GM12892 (cell line): ENCODE results near the gene NSG2.
A peak's percentile ranks its signal among the peaks of the same experiment; 100 is the strongest.
"Not testable (repeated sequence)": the region's sequence is repeated elsewhere in the genome, so short reads cannot be mapped to it uniquely, and the experiment has no call there.

ENCODE experiments used
- DNase-seq: peaks from one replicate; pipeline ENCODE4 v3.0.0; 2011; ENCODE audit not compliant: insufficient read length
- FAIRE-seq: peaks from 2 replicates; lab custom pipeline; 2011; peaks lifted over from hg19 to GRCh38; lab: Jason Lieb, UNC
- POLR2A ChIP-seq: IDR thresholded peaks from 2 replicates; pipeline ENCODE4 v1.6.1; 2011; ENCODE audit warnings: low read depth, low read length, control low read depth
- POLR2AphosphoS5 ChIP-seq: IDR thresholded peaks from 2 replicates; pipeline ENCODE4 v1.6.1; 2011; ENCODE audit warnings: low read depth, low read length, control low read depth
- TAF1 ChIP-seq: IDR thresholded peaks from 2 replicates; pipeline ENCODE4 v1.6.1; 2011; ENCODE audit warnings: low read depth, mild to moderate bottlenecking, control low read depth, low read length, borderline replicate concordance

NSG2 gene

DNA sequence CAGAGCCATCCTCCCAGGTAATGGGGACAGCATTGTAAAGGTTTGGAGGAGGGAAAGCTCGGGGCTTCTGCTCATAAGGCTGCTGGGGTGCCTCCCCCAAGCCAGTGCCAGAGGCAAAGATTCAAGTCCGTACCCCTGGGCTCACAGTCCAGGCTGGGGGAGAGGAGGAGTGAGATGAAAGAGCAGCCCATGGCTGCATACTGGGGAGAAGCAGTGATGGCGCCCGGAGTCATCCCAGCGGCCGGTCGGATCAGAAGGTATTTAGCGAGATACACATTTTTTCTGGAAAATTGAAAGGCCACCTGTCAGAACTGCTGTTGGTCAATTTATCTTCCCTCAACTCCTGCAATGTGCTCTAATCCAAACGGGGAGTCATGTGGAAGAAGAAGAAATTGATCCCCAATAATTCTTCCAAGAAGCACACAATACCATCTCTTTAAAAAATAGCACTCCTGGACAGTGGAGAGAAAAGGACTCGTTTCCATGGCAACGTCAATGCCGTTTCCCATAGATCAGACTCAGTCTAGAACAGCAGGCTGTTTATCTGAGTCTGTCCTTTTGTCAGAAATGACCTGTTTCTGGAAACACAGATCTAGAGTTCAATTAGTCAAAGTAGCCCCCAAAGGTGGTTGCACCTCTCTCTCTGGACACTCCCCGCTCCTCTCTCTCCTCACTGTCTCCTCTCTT lies 65.9 kb downstream of the NSG2 start:
- no peak for DNase-seq
- no peak for FAIRE-seq
- TF ChIP-seq POLR2A: no peak
- TF ChIP-seq TAF1: no peak
- no peak for TF ChIP-seq POLR2AphosphoS5

GRCh38 chr5:174115226-174115625 lies 69.7 kb downstream of the NSG2 start:
- DNase-seq (no peak), FAIRE-seq (no peak)
- TF ChIP-seq POLR2A (no peak), POLR2AphosphoS5 (no peak), TAF1 (no peak)

- peak; percentile 9 for FAIRE-seq
- TF ChIP-seq TAF1 (no peak), POLR2A (no peak), POLR2AphosphoS5 (no peak)
These were observed 73.4 kb downstream of the NSG2 start for GRCh38 chr5:174118823-174119467.

DNA sequence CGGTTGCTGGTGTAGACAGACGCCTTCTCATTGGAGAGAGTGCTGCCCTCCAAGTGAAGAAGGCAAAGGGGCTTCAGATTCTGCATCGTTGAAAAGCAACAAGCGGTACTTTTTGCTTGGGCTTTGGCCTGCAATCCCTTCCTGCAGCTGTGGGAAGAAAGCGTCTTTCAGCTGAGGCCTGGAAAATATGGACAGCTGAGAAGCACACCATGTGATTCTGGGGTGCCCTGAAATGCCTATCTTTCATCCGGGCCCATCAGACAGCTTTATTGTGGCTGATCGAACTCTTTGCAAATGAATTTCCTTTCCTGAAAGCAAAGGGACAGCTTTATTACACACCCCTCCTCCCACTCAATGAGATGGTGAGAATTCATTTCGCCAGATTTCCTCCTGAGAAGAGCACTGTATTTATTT lies 74.0 kb downstream of the NSG2 start:
- FAIRE-seq (no peak), DNase-seq (no peak)
- no peak for TF ChIP-seq TAF1
- no peak for TF ChIP-seq POLR2A
- TF ChIP-seq POLR2AphosphoS5: no peak

More at GRCh38 chr5:174118823-174119467, 73.4 kb downstream of the NSG2 start:
- DNase-seq: no peak

GRCh38 chr5:174120401-174121005 lies 75.0 kb downstream of the NSG2 start:
- TF ChIP-seq POLR2AphosphoS5 (no peak), POLR2A (no peak), TAF1 (no peak)
- no peak for DNase-seq
- no peak for FAIRE-seq

DNA sequence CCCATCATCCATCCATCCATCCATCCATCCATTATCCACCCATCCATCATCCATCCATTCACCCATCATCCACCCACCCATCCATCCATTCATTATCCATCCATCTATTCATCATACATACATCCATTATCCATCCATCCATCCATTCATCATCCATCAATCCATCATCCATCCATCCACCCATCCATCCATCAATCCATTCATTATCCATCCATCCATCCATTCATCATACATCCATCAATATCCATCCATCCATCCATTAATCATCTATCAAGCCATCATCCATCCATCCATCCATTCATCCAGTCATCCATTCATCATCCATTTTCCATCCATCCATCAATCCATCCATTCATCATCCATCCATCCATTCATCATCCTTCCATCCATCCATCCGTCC lies 89.0 kb downstream of the NSG2 start:
- FAIRE-seq (no peak), DNase-seq (no peak)
- TF ChIP-seq TAF1 (no peak), POLR2A (no peak), POLR2AphosphoS5 (no peak)

DNA sequence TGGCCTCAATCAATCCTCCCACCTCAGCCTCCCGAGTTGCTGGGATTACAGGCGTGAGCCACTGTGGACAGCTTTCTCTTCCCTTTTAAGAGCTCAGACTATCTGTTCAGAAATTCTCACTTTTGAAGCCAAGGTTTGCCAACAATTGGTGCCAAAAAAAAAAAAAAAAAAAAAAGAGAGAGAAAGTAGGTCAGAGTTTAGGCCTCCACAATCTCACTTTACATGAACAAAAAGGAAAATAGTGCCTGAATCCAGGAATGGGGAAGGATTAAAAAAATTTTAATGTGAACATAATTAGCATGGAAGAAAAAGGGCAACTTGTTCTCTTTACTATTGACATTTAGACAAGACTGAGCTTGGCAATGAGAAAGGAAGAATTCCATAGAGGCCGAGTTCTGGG lies 94.1 kb downstream of the NSG2 start:
- FAIRE-seq (no peak), DNase-seq (no peak)
- no peak for TF ChIP-seq POLR2A
- TF ChIP-seq TAF1: no peak
- TF ChIP-seq POLR2AphosphoS5: no peak

DNA sequence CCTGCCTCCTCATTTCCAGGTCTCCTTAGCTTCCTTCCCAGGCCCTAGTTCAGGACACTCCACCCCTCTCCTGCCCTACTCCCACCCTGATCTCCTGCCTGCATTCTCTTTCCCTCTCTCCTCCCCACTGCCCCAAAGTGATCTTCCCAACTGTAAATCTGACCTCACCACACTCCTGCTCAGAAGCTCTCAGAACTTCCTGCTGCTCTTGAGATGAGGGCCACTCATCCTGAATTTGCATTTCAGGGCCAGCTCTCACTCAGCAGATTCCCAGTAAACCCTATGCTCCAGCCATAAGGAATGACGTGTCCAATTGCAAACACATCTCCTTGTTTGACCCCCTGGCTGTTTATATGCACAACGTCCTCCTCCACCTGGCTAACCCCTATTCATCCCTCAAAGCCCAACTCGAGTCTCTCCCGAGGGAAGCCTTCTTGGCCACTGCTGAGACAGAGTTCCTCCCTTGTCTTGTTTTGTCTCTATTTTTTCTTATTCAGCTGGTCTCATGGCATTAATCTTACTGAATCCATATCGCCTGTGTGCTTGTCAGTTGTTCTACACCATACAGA lies 95.0 kb downstream of the NSG2 start:
- no peak for DNase-seq
- TF ChIP-seq POLR2A: no peak
- no peak for TF ChIP-seq TAF1
- TF ChIP-seq POLR2AphosphoS5: no peak
- FAIRE-seq: no peak

DNA sequence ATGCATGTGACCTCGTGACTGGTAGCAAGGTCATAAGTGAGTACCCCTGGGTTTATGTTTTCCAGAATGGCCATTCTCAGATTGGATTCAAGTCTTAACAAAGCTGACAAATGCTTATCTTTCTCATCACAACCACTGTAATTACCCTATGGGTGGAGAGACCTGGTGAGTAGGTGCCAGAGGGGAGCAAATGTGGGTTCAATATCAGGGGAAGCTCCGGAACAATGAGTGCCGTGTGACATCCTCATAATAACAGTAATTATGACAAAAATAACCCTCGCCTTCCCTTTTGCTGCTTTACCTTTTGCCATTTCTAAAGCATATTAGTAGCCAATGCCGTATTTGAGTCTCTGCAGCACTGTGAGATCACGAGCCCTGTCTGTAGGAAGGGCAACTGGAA lies 95.9 kb downstream of the NSG2 start:
- FAIRE-seq (no peak), DNase-seq (no peak)
- no peak for TF ChIP-seq TAF1
- no peak for TF ChIP-seq POLR2AphosphoS5
- TF ChIP-seq POLR2A: no peak

- FAIRE-seq: no peak
These were observed 99.6 kb downstream of the NSG2 start for GRCh38 chr5:174145091-174145490.

GRCh38 chr5:174145821-174146220 lies 100.3 kb downstream of the NSG2 start:
- no peak for TF ChIP-seq POLR2AphosphoS5
- TF ChIP-seq POLR2A: no peak
- TF ChIP-seq TAF1: no peak
- no peak for FAIRE-seq
- DNase-seq: no peak

More at GRCh38 chr5:174145091-174145490, 99.6 kb downstream of the NSG2 start:
- no peak for DNase-seq
- TF ChIP-seq TAF1 (no peak), POLR2AphosphoS5 (no peak), POLR2A (no peak)

DNA sequence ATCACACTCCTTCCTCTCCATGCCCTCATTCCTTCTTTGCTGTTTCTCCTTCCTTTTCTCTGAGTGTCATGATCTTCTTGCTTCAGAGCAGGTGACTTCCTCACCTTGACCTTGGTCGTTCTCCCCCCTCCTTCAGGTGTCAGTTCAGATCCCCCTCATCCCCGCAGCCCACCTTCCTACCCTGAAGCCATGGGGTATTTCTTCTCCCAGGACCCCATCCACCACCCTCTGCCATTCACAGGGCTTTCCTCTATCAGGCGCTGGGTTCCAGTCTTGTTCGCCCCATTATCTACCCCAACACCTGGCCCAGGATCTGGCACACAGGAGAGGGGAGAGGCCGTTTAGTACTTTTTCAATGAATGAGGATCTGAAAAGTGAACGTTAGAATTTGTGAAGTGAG lies 101.0 kb downstream of the NSG2 start:
- no peak for TF ChIP-seq POLR2A
- TF ChIP-seq TAF1: no peak
- no peak for TF ChIP-seq POLR2AphosphoS5
- DNase-seq (no peak), FAIRE-seq (no peak)

GRCh38 chr5:174147012-174147411 lies 101.5 kb downstream of the NSG2 start:
- not testable (repeated sequence) for FAIRE-seq, DNase-seq
